Ureter (tissue), 1 donor: ENCODE results near the gene ALDH5A1. TPM values are rescaled to one million over a fixed set of nuclear protein-coding genes. Genes with fewer than 3 reads are reported as not detected.

Experiments
- DNase-seq: peaks from one replicate; pipeline ENCODE4 v3.0.0-alpha.2; 2020; ENCODE audit warnings: low spot score
- total RNA-seq: library from RNA; stranded (reverse); gene quantifications from one replicate; pipeline ENCODE4 v1.2.4, GENCODE V29; 2023
- donor health status: DM: yes; HTN: yes; CAD: no.

The ALDH5A1 gene
- total RNA-seq, 1 donor from 2014 or later: 39.6 TPM

- DNase-seq: no peak
Measured at GRCh38 chr6:24569811-24570210, 75.0 kb downstream of the ALDH5A1 start.

- DNase-seq: no peak
Measured at GRCh38 chr6:24571361-24571760, 76.6 kb downstream of the ALDH5A1 start.

- DNase-seq: no peak
Measured at GRCh38 chr6:24574809-24575208, 80.0 kb downstream of the ALDH5A1 start.

GRCh38 chr6:24576447-24576846 lies 81.7 kb downstream of the ALDH5A1 start:
- DNase-seq: no peak

- peak; percentile 71 for DNase-seq
Measured at GRCh38 chr6:24581084-24581669, 86.4 kb downstream of the ALDH5A1 start.

- DNase-seq: peak; percentile 77
Measured at GRCh38 chr6:24583463-24584381, 89.0 kb downstream of the ALDH5A1 start.

- no peak for DNase-seq
Measured at GRCh38 chr6:24584382-24584720, 89.6 kb downstream of the ALDH5A1 start.

Other genes starting within 250 kb of the ALDH5A1 start
- gene DCDC2, start 136.9 kb upstream of the ALDH5A1 start, total RNA-seq: 15.2 TPM
- gene MRS2, start 92.0 kb upstream of the ALDH5A1 start, total RNA-seq: 29.5 TPM
- 6.2 TPM for gene GPLD1, start 5.4 kb upstream of the ALDH5A1 start, total RNA-seq
- 0.23 TPM for gene KIAA0319, start 151.2 kb downstream of the ALDH5A1 start, total RNA-seq
- 54.4 TPM for gene TDP2, start 171.9 kb downstream of the ALDH5A1 start, total RNA-seq
- 16.8 TPM for gene ACOT13, start 172.1 kb downstream of the ALDH5A1 start, total RNA-seq
- 111 TPM for gene C6orf62, start 224.2 kb downstream of the ALDH5A1 start, total RNA-seq